Retinal pigment epithelial cell (primary cell): ENCODE results near the gene PEMT.

ENCODE experiments used
- DNase-seq: peaks from one replicate; pipeline ENCODE4 v3.0.0-alpha.2; 2010; ENCODE audit warnings: low read depth
- H3K4me3 ChIP-seq: 2 replicates; pipeline ENCODE4 v1.5.1; 2011; ENCODE audit warnings: mild to moderate bottlenecking, low read length, control low read depth, moderate library complexity
- CTCF ChIP-seq: conservative IDR thresholded peaks from 2 replicates; pipeline ENCODE4 v1.5.1; 2011; ENCODE audit warnings: low read depth, low read length, control low read depth, inconsistent platforms

Gene PEMT

DNA sequence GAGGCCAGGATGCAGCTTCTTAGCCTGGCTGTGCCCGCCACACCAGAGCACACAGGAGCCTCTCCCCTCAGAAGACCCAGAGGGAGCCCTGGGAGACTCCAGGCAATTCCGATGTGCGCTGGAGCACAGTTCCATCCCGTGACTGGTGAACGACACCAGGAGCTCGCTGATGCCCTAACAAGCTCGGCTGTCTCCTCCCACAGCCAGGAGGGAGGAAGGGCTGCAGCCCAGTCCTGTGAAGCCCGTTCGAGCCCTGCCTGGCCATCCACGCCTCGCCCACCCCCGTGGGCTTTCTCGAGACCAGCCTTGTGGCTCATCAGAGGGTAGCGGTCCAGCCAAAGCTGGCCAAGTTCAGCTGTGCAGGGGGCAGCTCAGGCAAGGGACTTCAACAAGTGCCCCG, 73.5 kb downstream of the PEMT start:
- no peak for DNase-seq
- H3K4me3 ChIP-seq, result no peak overlapping the region
- no peak for TF ChIP-seq CTCF

GRCh38 chr17:17516941-17517720, 74.4 kb downstream of the PEMT start:
- DNase-seq, result no peak
- TF ChIP-seq CTCF, result no peak
- no peak overlapping the region for H3K4me3 ChIP-seq

GRCh38 chr17:17515934-17516930, 75.3 kb downstream of the PEMT start:
- no peak overlapping the region for H3K4me3 ChIP-seq
- TF ChIP-seq CTCF, result no peak

DNA sequence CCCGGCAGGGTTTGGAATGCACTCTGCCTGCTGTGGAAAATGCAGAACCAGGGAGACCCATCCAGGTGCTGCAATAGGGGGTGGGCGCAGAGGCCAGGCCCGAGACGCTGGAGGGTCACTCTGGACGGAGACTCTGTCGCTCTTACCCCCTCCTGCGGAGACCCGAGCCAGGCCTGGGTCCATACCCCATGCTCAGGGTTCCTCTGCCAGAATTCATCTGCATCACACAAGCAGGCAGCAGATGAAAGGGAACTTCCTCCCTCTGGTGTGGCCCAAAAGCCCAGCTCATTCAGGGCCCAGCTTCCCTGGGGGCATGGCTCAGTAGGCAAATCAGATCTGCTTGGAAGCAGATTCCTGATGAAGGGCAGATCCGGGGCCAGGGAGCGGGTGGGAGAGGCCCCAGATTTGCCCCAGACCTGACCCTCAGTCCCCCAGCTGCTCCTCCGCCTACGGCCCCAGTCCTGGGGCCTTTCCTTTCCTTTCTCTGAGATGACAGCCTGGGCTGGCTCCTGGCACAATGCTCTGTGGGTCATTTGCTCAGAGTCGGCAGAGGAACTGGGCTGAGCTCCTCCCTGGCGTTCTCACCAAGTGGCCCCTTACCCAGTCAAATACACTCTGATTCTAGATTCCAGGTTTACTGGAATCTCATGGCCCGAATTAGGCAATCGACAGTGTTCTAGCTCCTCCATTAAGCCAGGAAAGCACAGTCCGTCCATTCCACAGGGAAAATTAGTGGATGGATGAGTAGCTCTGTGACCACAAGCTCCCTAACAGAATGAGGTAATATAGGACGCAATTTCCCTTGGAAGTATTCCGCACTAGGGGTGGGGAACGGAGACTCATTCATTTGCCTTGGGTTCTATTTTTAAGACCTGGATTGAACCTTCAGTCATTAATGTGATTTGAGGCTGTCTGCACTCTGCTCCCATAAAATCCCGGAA, 76.2 kb downstream of the PEMT start:
- H3K4me3 ChIP-seq, result no peak overlapping the region
- no peak for DNase-seq
- no peak for TF ChIP-seq CTCF

More at GRCh38 chr17:17515934-17516930, 75.3 kb downstream of the PEMT start:
- DNase-seq, result no peak

DNA sequence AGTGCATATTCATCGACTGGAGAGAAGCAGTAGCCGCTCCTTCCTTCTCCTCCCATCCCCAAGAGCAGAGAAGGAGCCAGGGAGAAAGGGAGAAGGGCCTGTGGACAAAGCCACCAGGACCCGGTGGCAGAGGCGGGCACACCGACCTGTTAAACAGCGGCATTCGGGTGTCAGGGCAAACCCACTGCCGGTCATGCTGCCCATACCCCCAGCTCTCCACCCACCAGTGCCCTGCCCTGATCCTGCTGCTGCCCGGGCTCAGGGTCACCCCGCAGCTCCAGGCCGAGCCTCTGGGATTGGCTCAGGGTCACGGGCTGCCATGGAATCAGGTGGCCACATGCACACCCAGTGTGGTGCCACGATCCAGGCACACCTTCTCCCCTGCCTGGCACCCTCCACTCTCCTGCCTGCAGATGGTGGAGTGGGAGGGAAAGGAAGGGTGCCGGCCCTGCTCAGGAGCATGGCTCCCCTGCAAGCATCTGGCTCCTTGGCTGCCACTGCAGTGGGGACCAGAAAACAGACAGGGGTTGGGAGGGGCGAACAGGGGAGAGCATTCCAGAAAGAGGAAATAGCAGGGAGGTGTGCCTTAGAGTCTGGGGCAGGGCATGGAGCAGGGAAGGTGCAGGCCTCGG, 77.0 kb downstream of the PEMT start:
- H3K4me3 ChIP-seq, result no peak overlapping the region
- no peak for DNase-seq
- no peak for TF ChIP-seq CTCF

GRCh38 chr17:17513626-17514025, 77.9 kb downstream of the PEMT start:
- no peak overlapping the region for H3K4me3 ChIP-seq
- no peak for TF ChIP-seq CTCF
- DNase-seq, result no peak
